ENCODE measurements around the gene KIF1B. TPM values are rescaled to one million over a fixed set of nuclear protein-coding genes. Genes with fewer than 3 reads are reported as not detected.

The KIF1B gene
- total and polyA plus RNA-seq, 2 experiments from 2014 or later = 21.5 to 68.4 TPM

- H4K20me1 ChIP-seq (replicated peaks; ENCODE audit: insufficient read depth) = no peaks in the 10 kb centered on the region
- no peak overlapping the region for H3K4me3 Mint-ChIP-seq
- H3K9me2 ChIP-seq (ENCODE audit: insufficient read depth) = no peaks in the 10 kb centered on the region
- H3K36me3 Mint-ChIP-seq (ENCODE audit: low read depth) = peaks cover 39% of the 10 kb centered on the region
- no peaks in the 10 kb centered on the region for H3K9me3 Mint-ChIP-seq
- no peaks in the 10 kb centered on the region for H3K27me3 ChIP-seq (ENCODE audit: insufficient read depth)
- H3K27me3 Mint-ChIP-seq (ENCODE audit: insufficient read depth, low read depth, poor library complexity) = no peaks in the 10 kb centered on the region
- TF ChIP-seq ETS1 (IDR thresholded peaks at IDR 0.05) (no peak), REST (IDR thresholded peaks at IDR 0.05; ENCODE audit: unreplicated experiment) (no peak), CTCF (conservative IDR thresholded peaks at IDR 0.05; ENCODE audit: low read depth in 2 of 2) (no peak), ZNF331 (CRISPR knock-in tag; IDR thresholded peaks at IDR 0.05; ENCODE audit: low read depth) (no peak)
- peaks cover 3% of the 10 kb centered on the region; the same call in 1 of the 2 replicates for H3F3A ChIP-seq (replicated peaks; ENCODE audit: low read depth)
- no peak overlapping the region for H2AFZ ChIP-seq
- no peak for DNase-seq (ENCODE audit: low spot score)
- no peak overlapping the region for H3K27ac Mint-ChIP-seq
- no peak overlapping the region for H3K27ac ChIP-seq (ENCODE audit: low read depth)
- H3K4me2 ChIP-seq = no peak overlapping the region
- peaks cover 15% of the 10 kb centered on the region for H3K4me1 Mint-ChIP-seq
- 0 out of 2 replicates have a peak, but pooled peaks cover 3% of the 10 kb centered on the region for H3K4me1 ChIP-seq (ENCODE audit: insufficient read depth)
- no peak for ATAC-seq
- H3K36me3 ChIP-seq (ENCODE audit: insufficient read depth) = peaks cover 12% of the 10 kb centered on the region
- H3K4me3 ChIP-seq = no peak overlapping the region
- no peaks in the 10 kb centered on the region for H3K79me2 ChIP-seq (replicated peaks; ENCODE audit: insufficient read depth)
Observed at GRCh38 chr1:10340930-10341590, 130.7 kb downstream of the KIF1B start.

DNA sequence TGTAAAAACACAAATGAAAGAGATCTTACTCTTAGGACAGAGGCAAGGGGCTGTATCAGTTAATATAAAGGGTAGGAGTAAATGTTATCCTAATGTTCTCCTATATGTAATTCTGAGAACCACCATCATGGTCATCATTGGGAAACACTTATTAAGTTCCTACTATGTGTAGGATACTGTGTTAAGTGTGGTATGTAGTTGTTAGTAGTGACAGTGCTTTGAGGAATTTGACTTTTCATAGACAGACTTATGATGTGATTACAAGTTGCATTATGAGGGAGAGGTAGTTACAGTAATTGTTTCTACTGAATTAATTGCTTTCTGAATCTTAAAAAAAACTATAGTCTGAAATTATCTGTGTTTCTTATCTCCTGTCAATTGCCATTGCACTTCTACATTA, 136.7 kb downstream of the KIF1B start:
- no peak overlapping the region for H3K4me3 ChIP-seq
- H3K36me3 ChIP-seq (ENCODE audit: insufficient read depth) = peaks cover 3% of the 10 kb centered on the region; the same call in 1 of the 2 replicates
- peak overlapping the region; percentile 25; the same call in 1 of the 2 replicates for H3K4me2 ChIP-seq
- H3K79me2 ChIP-seq (replicated peaks; ENCODE audit: insufficient read depth) = no peaks in the 10 kb centered on the region
- no peak overlapping the region for H3K4me3 Mint-ChIP-seq
- no peaks in the 10 kb centered on the region for H3K27me3 ChIP-seq (ENCODE audit: insufficient read depth)
- H3K4me1 Mint-ChIP-seq = peaks cover 28% of the 10 kb centered on the region
- no peak overlapping the region for H3K27ac Mint-ChIP-seq
- H4K20me1 ChIP-seq (replicated peaks; ENCODE audit: insufficient read depth) = no peaks in the 10 kb centered on the region
- peaks cover 3% of the 10 kb centered on the region for H3K27me3 Mint-ChIP-seq (ENCODE audit: insufficient read depth, low read depth, poor library complexity)
- H3K9me3 Mint-ChIP-seq = no peaks in the 10 kb centered on the region
- DNase-seq (ENCODE audit: low spot score) (no peak), ATAC-seq (no peak)
- H3F3A ChIP-seq (replicated peaks; ENCODE audit: low read depth) = no peaks in the 10 kb centered on the region; the same call in 1 of the 2 replicates
- peaks cover 33% of the 10 kb centered on the region for H3K36me3 Mint-ChIP-seq (ENCODE audit: low read depth)
- no peak overlapping the region for H3K27ac ChIP-seq (ENCODE audit: low read depth)
- H3K4me1 ChIP-seq (ENCODE audit: insufficient read depth) = peaks cover 19% of the 10 kb centered on the region
- H2AFZ ChIP-seq = no peak overlapping the region
- H3K9me2 ChIP-seq (ENCODE audit: insufficient read depth) = no peaks in the 10 kb centered on the region
- no peak for TF ChIP-seq REST (IDR thresholded peaks at IDR 0.05; ENCODE audit: unreplicated experiment)
- TF ChIP-seq JUNB (IDR thresholded peaks at IDR 0.05; ENCODE audit: unreplicated experiment) = no peak
- no peak for TF ChIP-seq STAT1 (IDR thresholded peaks at IDR 0.05; ENCODE audit: unreplicated experiment)
- TF ChIP-seq ZNF114 (CRISPR knock-in tag; IDR thresholded peaks at IDR 0.05) = no peak
- TF ChIP-seq ETS1 (IDR thresholded peaks at IDR 0.05) = no peak
- TF ChIP-seq POLR2AphosphoS5 (IDR thresholded peaks at IDR 0.05; ENCODE audit: low read depth) = no peak
- no peak for TF ChIP-seq EZH2phosphoT487 (IDR thresholded peaks at IDR 0.05; ENCODE audit: unreplicated experiment)
- no peak for TF ChIP-seq NANOG (IDR thresholded peaks at IDR 0.05; ENCODE audit: borderline replicate concordance)
- TF ChIP-seq ZNF331 (CRISPR knock-in tag; IDR thresholded peaks at IDR 0.05; ENCODE audit: low read depth) = no peak
- no peak for TF ChIP-seq EZH2 (IDR thresholded peaks at IDR 0.05; ENCODE audit: low read depth, unreplicated experiment)
